ENCODE measurements around the gene SMIM23.

The SMIM23 gene

DNA sequence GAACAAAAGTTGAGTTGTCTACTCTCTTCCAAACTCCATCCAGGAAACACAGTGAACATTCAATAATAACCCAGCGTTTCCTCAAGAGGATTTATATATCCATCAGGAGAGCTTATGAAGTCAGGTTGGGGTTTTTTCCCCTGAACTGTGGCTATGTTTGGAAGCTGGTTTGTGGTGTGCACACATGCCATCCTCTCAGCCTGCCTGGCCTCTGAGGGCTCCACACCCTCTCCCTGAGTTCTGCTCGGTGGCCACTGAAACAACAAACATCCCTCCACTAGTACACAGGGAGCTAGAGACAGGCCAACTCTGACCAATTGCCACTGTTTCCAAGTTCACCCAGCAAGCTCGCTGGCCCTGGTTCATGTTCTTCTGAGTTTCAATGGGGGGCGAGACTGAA is 35.7 kb downstream of the SMIM23 start:
- no peak for DNase-seq

GRCh38 chr5:171823269-171823668 is 37.7 kb downstream of the SMIM23 start:
- DNase-seq, result no peak

- DNase-seq, result no peak
Observed at GRCh38 chr5:171825051-171825450, 39.4 kb downstream of the SMIM23 start.

DNA sequence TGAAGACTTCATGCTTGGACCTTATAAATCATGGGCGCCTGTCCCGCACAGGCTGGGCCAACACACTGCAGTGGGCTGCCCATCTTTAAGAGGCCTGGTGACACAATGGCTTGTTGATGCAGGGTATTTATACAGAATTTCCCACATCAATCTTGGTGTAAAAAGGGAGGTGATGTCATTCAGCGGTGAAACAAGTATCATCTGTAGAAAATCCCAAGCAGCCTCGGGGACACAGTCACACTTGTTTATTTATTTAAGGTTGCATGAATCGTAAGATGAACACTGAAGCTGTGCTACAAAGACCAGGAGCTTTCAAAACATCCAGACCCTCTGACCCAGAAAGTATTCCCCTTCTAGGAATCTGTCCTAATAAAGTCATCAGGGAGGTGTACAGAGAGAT is 40.5 kb downstream of the SMIM23 start:
- no peak for DNase-seq

DNA sequence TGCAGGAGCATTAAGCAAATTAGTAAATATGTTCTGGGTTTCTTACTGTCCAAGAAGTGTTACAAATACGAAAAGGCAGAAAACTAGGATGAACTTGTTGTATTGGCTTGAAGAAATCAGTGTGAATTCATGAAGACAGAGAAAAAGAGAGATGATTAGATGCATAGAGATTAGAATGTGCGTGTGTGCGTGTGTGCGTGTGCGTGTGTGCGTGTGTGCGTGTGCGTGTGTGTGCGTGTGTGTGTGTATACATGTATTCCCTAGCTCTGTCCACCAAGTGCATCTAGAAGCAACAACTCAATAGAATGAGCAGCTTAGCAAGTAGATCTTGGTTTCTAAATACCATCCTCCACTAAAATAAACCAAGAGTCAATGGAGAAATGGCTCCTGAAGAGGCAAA is 41.5 kb downstream of the SMIM23 start:
- no peak for DNase-seq

GRCh38 chr5:171830686-171831085 is 45.1 kb downstream of the SMIM23 start:
- DNase-seq, result no peak

GRCh38 chr5:171832775-171833174 is 47.2 kb downstream of the SMIM23 start:
- DNase-seq, result no peak

DNA sequence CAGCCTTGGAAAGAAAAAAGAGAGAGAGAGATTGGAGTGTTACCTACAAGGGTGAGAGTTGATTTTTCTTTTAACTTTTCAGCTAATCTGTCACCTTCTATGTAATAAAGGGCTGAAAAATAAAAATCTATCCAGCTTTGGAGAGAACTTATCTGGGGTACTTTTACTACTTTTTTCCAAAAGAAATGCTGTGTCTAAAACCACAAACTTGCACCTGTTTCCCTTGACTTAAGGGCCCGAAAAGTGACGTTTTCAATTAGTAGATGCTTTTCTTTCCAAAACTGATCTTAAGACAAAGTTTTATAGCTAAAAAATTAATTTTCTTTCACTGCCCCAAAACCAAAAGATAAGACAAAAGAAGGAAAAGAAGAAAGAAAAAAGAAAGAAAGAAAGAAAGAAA is 48.8 kb downstream of the SMIM23 start:
- DNase-seq, result no peak

DNA sequence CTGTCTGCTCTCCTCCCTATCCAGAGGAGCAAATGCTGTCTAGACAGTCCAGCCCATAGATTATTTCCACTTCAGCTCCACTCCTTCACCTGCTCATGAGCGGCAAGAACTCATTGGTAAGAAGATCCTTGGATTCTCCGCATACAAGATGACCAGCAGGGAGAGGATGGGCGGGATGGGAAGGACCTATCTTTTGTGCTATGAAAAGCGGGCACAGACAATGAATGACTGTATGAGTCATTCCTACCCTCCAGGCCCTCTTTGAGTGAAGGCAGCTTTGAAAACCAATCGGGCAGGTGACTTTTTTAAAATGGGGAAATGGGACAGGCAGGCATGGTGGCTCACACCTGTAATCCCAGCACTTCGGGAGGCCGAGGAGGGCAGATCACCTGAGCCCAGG is 49.4 kb downstream of the SMIM23 start:
- DNase-seq, result no peak

DNA sequence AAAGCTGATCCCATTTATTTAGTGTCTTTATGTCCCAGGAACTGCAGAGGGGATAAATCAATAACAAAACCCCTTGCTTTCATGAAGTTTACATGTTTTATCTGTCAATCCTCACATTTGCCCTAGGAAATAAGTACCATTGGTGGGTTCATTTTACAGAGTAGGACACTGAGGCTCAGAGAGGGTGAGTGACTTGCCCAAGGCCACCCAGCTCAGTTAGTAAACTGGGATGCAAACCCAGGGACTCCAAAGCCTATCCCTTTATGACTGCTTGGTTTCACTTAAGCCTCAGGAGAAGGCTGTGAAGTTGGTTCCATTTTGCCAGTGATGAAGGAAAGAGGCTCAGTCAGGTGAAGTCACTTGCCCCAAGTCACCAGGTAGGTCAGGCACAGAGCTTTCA is 51.9 kb downstream of the SMIM23 start:
- no peak for DNase-seq

- no peak for DNase-seq
Observed at GRCh38 chr5:171838066-171838465, 52.4 kb downstream of the SMIM23 start.

DNA sequence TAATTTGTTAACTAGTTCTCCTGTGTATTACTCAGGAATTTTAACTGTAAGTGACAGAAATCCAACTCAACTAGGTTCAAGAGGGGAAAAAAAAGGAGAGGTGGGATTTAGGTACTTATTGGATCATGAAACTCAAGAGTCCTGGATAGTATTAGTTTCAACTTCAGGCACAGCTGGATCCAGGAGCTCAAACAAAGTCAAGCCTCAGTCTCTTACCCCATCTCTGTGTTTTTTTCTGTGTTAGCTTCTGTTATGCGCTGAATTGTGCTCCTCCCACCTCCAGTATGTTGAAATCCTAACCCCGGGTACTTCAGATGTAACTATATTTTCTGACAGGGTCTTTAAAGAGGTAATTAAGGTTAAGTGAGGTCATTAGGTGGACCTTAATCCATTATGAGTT is 53.5 kb downstream of the SMIM23 start:
- no peak for DNase-seq

GRCh38 chr5:171840066-171840465 is 54.4 kb downstream of the SMIM23 start:
- DNase-seq, result no peak
